ENCODE measurements around the gene DCAF11.
"Not testable (repeated sequence)": the region's sequence is repeated elsewhere in the genome, so short reads cannot be mapped to it uniquely, and the experiment has no call there.

The DCAF11 gene

GRCh38 chr14:24096545-24097181, 17.9 kb upstream of the DCAF11 start:
- DNase-seq (ENCODE audit: low read depth, low spot score): no peak

- no peak for DNase-seq (ENCODE audit: low read depth, low spot score)
These were observed 16.2 kb upstream of the DCAF11 start for GRCh38 chr14:24098229-24098926.

- DNase-seq (ENCODE audit: low read depth, low spot score): no peak
These were observed 15.4 kb upstream of the DCAF11 start for GRCh38 chr14:24098927-24099813.

- DNase-seq (ENCODE audit: low read depth, low spot score): no peak
These were observed 14.2 kb upstream of the DCAF11 start for GRCh38 chr14:24100197-24100981.

GRCh38 chr14:24100982-24101494, 13.5 kb upstream of the DCAF11 start:
- no peak for DNase-seq (ENCODE audit: low read depth, low spot score)

GRCh38 chr14:24102357-24103048, 12.1 kb upstream of the DCAF11 start:
- DNase-seq (ENCODE audit: low read depth, low spot score): no peak

- no peak for DNase-seq (ENCODE audit: low read depth, low spot score)
These were observed 11.1 kb upstream of the DCAF11 start for GRCh38 chr14:24103451-24103850.

GRCh38 chr14:24105609-24106239, 8.9 kb upstream of the DCAF11 start:
- DNase-seq (ENCODE audit: low read depth, low spot score): not testable (repeated sequence)

GRCh38 chr14:24106672-24107271, 7.8 kb upstream of the DCAF11 start:
- no peak for DNase-seq (ENCODE audit: low read depth, low spot score)

GRCh38 chr14:24108336-24108874, 6.2 kb upstream of the DCAF11 start:
- no peak for DNase-seq (ENCODE audit: low read depth, low spot score)

- DNase-seq (ENCODE audit: low read depth, low spot score): no peak
These were observed 4.5 kb upstream of the DCAF11 start for GRCh38 chr14:24110060-24110459.

- no peak for DNase-seq (ENCODE audit: low read depth, low spot score)
These were observed 4.1 kb upstream of the DCAF11 start for GRCh38 chr14:24110523-24110922.

- no peak for DNase-seq (ENCODE audit: low read depth, low spot score)
These were observed 1.2 kb upstream of the DCAF11 start for GRCh38 chr14:24113379-24113800.

- no peak for DNase-seq (ENCODE audit: low read depth, low spot score)
These were observed 611 bp upstream of the DCAF11 start for GRCh38 chr14:24113801-24114531.

GRCh38 chr14:24115422-24116127, 998 bp downstream of the DCAF11 start:
- DNase-seq (ENCODE audit: low read depth, low spot score): no peak

GRCh38 chr14:24116128-24116814, 1.7 kb downstream of the DCAF11 start:
- DNase-seq (ENCODE audit: low read depth, low spot score): no peak

- no peak for DNase-seq (ENCODE audit: low read depth, low spot score)
These were observed 2.6 kb downstream of the DCAF11 start for GRCh38 chr14:24117179-24117578.

- no peak for DNase-seq (ENCODE audit: low read depth, low spot score)
These were observed 5.1 kb downstream of the DCAF11 start for GRCh38 chr14:24119691-24120090.

All from brain pericyte (primary cell).